Upper lobe of left lung (tissue), 6 donors: ENCODE data around the gene ATAD3A. TPM values are rescaled to one million over a fixed set of nuclear protein-coding genes. Genes with fewer than 3 reads are reported as not detected.
"Not testable (repeated sequence)": the region's sequence is repeated elsewhere in the genome, so short reads cannot be mapped to it uniquely, and the experiment has no call there.

Experiments
- ATAC-seq, 2 donors: fragments of 200-7000 bp; cut with Tn5 transposase; one replicate each; pipeline ENCODE4 v1.9.1; 2022; ENCODE audit warnings: mild to moderate bottlenecking in 2 of 2, moderate library complexity in 2 of 2; ENCODE audit not compliant: low FRiP score in 2 of 2
- DNase-seq, 2 donors: peaks; one replicate each; pipeline ENCODE4 v3.0.0-alpha.2; 2019 to 2020
- H3K27ac ChIP-seq, 4 donors: fragments of 200-600 bp; sonication (generic); one replicate each; pipeline ENCODE4 v1.5.1; 2016 to 2019
- H3K27me3 ChIP-seq, 4 donors: fragments of 200-600 bp; sonication (generic); one replicate each; pipeline ENCODE4 v1.5.1; 2017 to 2019
- H3K36me3 ChIP-seq, 4 donors: fragments of 200-600 bp; sonication (generic); one replicate each; pipeline ENCODE4 v1.5.1; 2016 to 2019
- H3K4me1 ChIP-seq, 4 donors: fragments of 200-600 bp; sonication (generic); one replicate each; pipeline ENCODE4 v1.5.1; 2018 to 2019
- H3K4me3 ChIP-seq, 4 donors: fragments of 200-600 bp; sonication (generic); one replicate each; pipeline ENCODE4 v1.5.1; 2017 to 2019; ENCODE audit warnings: mild to moderate bottlenecking in 2 of 4, moderate library complexity in 1 of 4
- H3K9me3 ChIP-seq, 4 donors: fragments of 200-600 bp; sonication (generic); one replicate each; pipeline ENCODE4 v1.5.1; 2018 to 2019
- CTCF ChIP-seq, 6 experiments: fragments of 450-650 bp in 4 of 6; fragments of 200-600 bp in 2 of 6; sonication (generic) in 2 of 6; IDR thresholded peaks; one replicate each; pipeline ENCODE4 v1.5.1; 2016 to 2019; ENCODE audit warnings: antibody characterized with exemption in 6 of 6
- EP300 ChIP-seq, 4 donors: sonication (generic); formaldehyde crosslinking; IDR thresholded peaks; one replicate each; pipeline ENCODE4 v1.5.1; 2017; ENCODE audit warnings: antibody characterized with exemption in 4 of 4, control low read depth in 2 of 4
- POLR2A ChIP-seq, 4 donors: fragments of 450-650 bp; IDR thresholded peaks; one replicate each; pipeline ENCODE4 v1.5.1; 2016 to 2017; ENCODE audit warnings: antibody characterized with exemption in 4 of 4, mild to moderate bottlenecking in 2 of 4
- POLR2AphosphoS5 ChIP-seq, 2 donors: sonication (generic); formaldehyde crosslinking; IDR thresholded peaks; one replicate each; pipeline ENCODE4 v1.5.1; 2017; ENCODE audit warnings: antibody characterized with exemption in 2 of 2
- WGBS, 2 donors: methylation state at CpG; one replicate each; pipeline ENCODE4 v1.1.5; 2017 to 2018; 5-methylcytosine and 5-hydroxymethylcytosine counted together
- total RNA-seq, 6 donors: library from RNA; depleted of rRNA in 4 of 6; stranded (reverse); fragments of >200 nt in 4 of 6; gene quantifications; one replicate each; pipeline versions ENCODE4 v1.1.0 to v1.2.1, GENCODE V29; 2016 to 2021
- donor health status: DM: no; HTN: no; CAD: no; lungs with moderate emphysema.
- donor health status: DM: no; HTN: yes; CAD: no; lungs with severe emphysema.

Gene ATAD3A
- total RNA-seq, 6 donors from 2014 or later: 18.5 to 31.9 (median 24.0) TPM

- Histone ChIP-seq H3K27me3 (no peaks in the 10 kb centered on the region), H3K9me3 (no peaks in the 10 kb centered on the region), H3K4me3 (no peak overlapping the region), H3K27ac (no peak overlapping the region), H3K36me3 (peaks cover 0 to 62% (median 43%) of the 10 kb centered on the region in 4 donors), H3K4me1 (no peaks in the 10 kb centered on the region)
- no peak for DNase-seq
- WGBS, 2 donors: 95% methylated on average over 19 of the region's 19 CpGs
- ATAC-seq: no peak
- no peak for TF ChIP-seq CTCF (IDR thresholded peaks at IDR 0.05)
- TF ChIP-seq POLR2A (IDR thresholded peaks at IDR 0.05): no peak
- no peak for TF ChIP-seq POLR2AphosphoS5 (IDR thresholded peaks at IDR 0.05)
- no peak for TF ChIP-seq EP300 (IDR thresholded peaks at IDR 0.05)
Measured at GRCh38 chr1:1521331-1521730, 9.4 kb downstream of the ATAD3A start.

DNA sequence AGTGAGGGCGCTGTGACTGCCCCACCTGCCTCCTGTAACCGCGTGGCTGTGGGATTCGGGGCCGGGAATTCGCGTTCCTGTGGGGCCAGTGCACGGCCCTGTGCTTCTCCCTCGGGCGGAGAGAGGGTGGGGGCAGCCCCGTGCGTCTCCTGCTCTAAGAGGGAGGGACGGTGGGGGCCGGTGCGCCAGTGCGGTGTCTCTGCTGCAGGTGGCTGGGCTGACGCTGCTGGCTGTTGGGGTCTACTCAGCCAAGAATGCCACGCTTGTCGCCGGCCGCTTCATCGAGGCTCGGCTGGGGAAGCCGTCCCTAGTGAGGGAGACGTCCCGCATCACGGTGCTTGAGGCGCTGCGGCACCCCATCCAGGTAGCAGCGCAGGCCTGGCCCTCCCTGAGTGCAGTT lies 10.6 kb downstream of the ATAD3A start:
- not testable (repeated sequence) for H3K4me1 ChIP-seq, H3K9me3 ChIP-seq, H3K27me3 ChIP-seq, ATAC-seq, H3K27ac ChIP-seq, H3K4me3 ChIP-seq
- 91 to 97% methylated on average over 20 to 29 of the region's 30 CpGs for WGBS, 2 donors
- DNase-seq: peak in 1 of 2 donors; percentile 75
- H3K36me3 ChIP-seq: peaks cover 0 to 70% (median 46%) of the 10 kb centered on the region in 4 donors

DNA sequence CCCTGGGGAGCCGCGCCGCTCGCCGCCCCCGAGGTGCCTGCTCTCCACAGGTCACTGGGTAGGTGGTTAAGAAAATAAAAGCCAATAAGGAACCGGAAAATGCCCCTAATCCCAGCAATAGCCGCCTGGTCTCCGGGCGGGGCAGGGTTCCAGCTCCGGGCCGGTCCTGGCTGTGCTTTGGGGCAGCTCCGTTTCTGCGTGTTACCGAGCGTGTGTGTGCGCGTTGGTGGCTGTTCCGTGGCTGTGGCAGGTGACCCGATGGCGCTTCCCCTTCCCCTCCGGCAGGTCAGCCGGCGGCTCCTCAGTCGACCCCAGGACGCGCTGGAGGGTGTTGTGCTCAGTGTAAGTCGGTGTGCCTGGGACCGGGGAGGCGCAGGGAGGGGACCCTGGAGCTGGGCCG lies 11.3 kb downstream of the ATAD3A start:
- peak in 1 of 2 donors; percentile 74 for DNase-seq
- H3K36me3 ChIP-seq: peaks cover 0 to 71% (median 45%) of the 10 kb centered on the region in 4 donors
- H3K4me3 ChIP-seq, H3K27me3 ChIP-seq, H3K4me1 ChIP-seq, H3K27ac ChIP-seq, ATAC-seq, H3K9me3 ChIP-seq: not testable (repeated sequence)
- WGBS, 2 donors: 95 to 96% methylated on average over 18 to 25 of the region's 31 CpGs

GRCh38 chr1:1523651-1524050 lies 11.7 kb downstream of the ATAD3A start:
- not testable (repeated sequence) for H3K27me3 ChIP-seq, DNase-seq, H3K4me1 ChIP-seq, H3K9me3 ChIP-seq, H3K4me3 ChIP-seq, ATAC-seq, H3K27ac ChIP-seq
- 92 to 93% methylated on average over 10 to 16 of the region's 17 CpGs for WGBS, 2 donors
- peaks cover 0 to 71% (median 44%) of the 10 kb centered on the region in 4 donors for H3K36me3 ChIP-seq

DNA sequence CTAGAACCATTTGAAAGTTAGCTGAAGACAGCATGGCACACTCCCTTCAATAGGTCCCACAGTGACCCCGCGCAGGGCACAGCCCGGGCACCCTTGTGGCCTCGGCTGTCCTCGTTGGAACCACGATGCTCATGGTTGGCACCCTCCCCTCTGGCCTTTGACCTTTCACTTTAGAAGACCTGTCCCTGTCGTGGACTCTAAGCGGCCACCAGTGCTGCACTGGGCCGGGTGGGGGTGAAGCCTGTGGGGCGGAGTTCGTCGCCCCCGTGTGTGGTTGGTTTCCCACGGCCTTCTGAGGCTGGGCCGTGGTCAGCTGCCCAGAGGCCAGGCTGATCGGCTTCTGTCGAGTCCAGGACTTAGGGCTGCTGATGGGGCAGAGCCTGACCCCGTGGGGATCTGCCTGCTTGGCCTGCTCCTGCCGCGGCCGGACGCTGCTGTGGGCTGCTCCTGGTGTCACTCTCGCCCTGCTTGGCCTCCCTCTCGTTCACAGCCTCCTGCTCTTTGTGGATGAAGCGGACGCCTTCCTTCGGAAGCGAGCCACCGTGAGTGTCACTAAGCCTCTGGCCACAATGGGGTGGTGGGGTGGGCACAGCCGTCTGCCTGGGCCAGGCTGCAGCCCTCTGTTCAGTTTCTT lies 12.9 kb downstream of the ATAD3A start:
- DNase-seq: peak in 1 of 2 donors; percentile 77
- H3K4me3 ChIP-seq, H3K27ac ChIP-seq, ATAC-seq, H3K27me3 ChIP-seq, H3K9me3 ChIP-seq, H3K4me1 ChIP-seq: not testable (repeated sequence)
- 94 to 99% methylated on average over 20 to 24 of the region's 30 CpGs for WGBS, 2 donors
- peaks cover 0 to 80% (median 48%) of the 10 kb centered on the region in 4 donors for H3K36me3 ChIP-seq

DNA sequence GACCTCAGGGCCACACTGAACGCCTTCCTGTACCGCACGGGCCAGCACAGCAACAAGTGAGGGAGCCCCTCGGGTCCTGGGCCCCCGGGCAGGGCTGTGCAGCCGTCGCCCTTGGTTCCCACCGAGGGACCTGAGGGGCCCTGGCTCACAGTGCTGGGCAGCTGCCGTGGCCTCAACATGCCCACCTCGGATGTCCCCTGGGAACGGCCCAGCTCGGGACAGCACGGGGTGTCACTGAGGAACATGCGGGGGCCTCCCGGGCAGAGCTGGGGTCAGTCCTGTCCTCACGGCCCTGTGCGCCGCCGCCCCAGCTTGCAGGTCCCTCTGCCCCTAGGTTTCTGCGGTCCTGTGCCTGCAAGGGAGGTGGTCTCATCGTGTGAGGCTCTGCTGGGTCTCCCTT lies 14.5 kb downstream of the ATAD3A start:
- peak in 1 of 2 donors; percentile 18 for ATAC-seq
- no CpG with 5 or more reads among the region's 21 CpGs for WGBS, 2 donors
- peaks cover 0 to 65% (median 37%) of the 10 kb centered on the region in 4 donors for H3K36me3 ChIP-seq

DNA sequence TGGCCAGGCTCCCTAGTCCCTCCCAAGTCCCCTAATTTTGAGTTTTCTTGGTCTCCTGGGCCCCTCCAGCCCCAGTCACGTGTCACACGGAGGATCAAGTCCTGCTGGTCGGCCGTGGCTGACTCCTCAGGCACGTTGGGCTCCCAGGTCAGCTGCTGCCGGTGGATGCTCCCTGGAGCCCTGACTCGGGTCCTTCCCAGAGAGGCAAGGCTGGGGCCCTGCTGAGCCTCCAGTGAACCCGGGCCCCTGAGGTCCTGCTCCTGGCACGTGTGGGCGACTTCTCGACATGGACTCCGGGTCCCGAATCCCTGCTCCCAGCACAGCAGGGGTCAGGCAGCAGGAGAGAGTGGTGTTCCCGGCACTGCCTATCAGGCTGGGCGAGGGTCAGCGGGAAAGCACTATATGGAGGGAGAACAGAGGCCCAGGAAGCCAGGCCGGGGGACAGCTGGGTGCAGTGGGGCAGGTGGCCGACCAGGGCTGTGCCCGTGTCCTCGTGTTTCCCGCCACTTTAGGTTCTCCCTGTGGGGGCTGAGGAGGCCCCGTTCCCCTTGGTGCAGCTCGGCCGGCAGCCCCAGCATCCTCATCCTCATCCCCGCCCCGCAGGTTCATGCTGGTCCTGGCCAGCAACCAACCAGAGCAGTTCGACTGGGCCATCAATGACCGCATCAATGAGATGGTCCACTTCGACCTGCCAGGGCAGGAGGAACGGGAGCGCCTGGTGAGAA lies 15.3 kb downstream of the ATAD3A start:
- peak in 1 of 2 donors; percentile 15 for ATAC-seq
- no peaks in the 10 kb centered on the region for H3K27me3 ChIP-seq
- 89 to 94% methylated on average over 17 to 26 of the region's 31 CpGs for WGBS, 2 donors

More for the DNA sequence above, 14.5 kb downstream of the ATAD3A start:
- not testable (repeated sequence) for H3K4me1 ChIP-seq, H3K9me3 ChIP-seq, H3K4me3 ChIP-seq, H3K27me3 ChIP-seq, H3K27ac ChIP-seq
- DNase-seq: peak in 1 of 2 donors; percentile 74

More for the DNA sequence above, 15.3 kb downstream of the ATAD3A start:
- no peak overlapping the region for H3K27ac ChIP-seq
- peak in 1 of 2 donors; percentile 66 for DNase-seq
- H3K9me3 ChIP-seq: peaks cover 0 to 9% (median 3%) of the 10 kb centered on the region in 4 donors
- H3K36me3 ChIP-seq: peaks cover 0 to 60% (median 37%) of the 10 kb centered on the region in 4 donors
- no peaks in the 10 kb centered on the region for H3K4me1 ChIP-seq
- H3K4me3 ChIP-seq: no peak overlapping the region
- TF ChIP-seq POLR2A (IDR thresholded peaks at IDR 0.05) (no peak), EP300 (IDR thresholded peaks at IDR 0.05) (no peak), POLR2AphosphoS5 (IDR thresholded peaks at IDR 0.05) (no peak), CTCF (IDR thresholded peaks at IDR 0.05) (no peak)
